ENCODE results near the gene ZNFX1. TPM values are rescaled to one million over a fixed set of nuclear protein-coding genes. Genes with fewer than 3 reads are reported as not detected.

Gene ZNFX1
- total and polyA plus RNA-seq, 9 of the 15 experiments (the other 6 are each of a cell fraction or from before 2014, with no cell fraction given) = 3.8 to 13.8 (median 10.3) TPM

DNA sequence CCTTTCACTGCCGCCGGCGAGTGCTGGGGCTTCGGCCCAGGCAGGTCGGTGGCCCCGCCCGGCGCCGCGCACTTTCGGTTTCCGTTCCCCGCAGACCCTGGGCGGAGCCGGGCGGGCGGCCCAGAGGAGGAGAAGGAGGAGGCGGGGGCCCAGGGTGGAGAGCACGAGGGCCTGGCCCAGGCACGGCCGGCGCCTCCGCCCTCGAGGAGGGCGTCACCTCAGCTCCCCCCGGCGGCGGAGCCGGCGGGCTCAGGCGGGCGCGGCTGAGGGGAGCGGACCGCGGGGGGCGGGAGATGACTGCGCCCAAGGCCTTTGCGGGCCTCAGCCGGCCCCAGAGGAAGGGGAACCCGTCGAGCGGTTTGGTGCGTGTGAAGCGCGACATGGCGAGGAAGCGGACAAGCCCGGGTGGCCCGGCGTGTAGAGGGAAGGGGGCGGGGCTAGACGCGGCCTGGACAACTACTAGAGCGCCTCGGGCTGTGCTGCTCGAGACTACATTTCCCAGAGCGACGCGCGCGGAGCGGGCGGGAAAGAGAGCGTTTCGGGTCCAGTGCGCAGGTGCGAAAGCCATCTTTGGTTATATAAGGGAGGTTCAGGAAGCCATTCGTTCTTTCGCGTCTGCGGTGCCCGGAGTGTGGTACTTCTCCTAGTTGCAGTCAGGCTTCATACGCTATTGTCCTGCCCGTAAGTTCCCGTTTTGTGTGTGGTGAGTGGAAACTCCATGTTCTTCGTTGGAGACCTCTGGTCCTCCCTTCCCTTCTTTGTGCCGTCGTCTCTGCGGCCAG lies at the start of gene ZNFX1 (continued):
- TF ChIP-seq, protein P1, sequence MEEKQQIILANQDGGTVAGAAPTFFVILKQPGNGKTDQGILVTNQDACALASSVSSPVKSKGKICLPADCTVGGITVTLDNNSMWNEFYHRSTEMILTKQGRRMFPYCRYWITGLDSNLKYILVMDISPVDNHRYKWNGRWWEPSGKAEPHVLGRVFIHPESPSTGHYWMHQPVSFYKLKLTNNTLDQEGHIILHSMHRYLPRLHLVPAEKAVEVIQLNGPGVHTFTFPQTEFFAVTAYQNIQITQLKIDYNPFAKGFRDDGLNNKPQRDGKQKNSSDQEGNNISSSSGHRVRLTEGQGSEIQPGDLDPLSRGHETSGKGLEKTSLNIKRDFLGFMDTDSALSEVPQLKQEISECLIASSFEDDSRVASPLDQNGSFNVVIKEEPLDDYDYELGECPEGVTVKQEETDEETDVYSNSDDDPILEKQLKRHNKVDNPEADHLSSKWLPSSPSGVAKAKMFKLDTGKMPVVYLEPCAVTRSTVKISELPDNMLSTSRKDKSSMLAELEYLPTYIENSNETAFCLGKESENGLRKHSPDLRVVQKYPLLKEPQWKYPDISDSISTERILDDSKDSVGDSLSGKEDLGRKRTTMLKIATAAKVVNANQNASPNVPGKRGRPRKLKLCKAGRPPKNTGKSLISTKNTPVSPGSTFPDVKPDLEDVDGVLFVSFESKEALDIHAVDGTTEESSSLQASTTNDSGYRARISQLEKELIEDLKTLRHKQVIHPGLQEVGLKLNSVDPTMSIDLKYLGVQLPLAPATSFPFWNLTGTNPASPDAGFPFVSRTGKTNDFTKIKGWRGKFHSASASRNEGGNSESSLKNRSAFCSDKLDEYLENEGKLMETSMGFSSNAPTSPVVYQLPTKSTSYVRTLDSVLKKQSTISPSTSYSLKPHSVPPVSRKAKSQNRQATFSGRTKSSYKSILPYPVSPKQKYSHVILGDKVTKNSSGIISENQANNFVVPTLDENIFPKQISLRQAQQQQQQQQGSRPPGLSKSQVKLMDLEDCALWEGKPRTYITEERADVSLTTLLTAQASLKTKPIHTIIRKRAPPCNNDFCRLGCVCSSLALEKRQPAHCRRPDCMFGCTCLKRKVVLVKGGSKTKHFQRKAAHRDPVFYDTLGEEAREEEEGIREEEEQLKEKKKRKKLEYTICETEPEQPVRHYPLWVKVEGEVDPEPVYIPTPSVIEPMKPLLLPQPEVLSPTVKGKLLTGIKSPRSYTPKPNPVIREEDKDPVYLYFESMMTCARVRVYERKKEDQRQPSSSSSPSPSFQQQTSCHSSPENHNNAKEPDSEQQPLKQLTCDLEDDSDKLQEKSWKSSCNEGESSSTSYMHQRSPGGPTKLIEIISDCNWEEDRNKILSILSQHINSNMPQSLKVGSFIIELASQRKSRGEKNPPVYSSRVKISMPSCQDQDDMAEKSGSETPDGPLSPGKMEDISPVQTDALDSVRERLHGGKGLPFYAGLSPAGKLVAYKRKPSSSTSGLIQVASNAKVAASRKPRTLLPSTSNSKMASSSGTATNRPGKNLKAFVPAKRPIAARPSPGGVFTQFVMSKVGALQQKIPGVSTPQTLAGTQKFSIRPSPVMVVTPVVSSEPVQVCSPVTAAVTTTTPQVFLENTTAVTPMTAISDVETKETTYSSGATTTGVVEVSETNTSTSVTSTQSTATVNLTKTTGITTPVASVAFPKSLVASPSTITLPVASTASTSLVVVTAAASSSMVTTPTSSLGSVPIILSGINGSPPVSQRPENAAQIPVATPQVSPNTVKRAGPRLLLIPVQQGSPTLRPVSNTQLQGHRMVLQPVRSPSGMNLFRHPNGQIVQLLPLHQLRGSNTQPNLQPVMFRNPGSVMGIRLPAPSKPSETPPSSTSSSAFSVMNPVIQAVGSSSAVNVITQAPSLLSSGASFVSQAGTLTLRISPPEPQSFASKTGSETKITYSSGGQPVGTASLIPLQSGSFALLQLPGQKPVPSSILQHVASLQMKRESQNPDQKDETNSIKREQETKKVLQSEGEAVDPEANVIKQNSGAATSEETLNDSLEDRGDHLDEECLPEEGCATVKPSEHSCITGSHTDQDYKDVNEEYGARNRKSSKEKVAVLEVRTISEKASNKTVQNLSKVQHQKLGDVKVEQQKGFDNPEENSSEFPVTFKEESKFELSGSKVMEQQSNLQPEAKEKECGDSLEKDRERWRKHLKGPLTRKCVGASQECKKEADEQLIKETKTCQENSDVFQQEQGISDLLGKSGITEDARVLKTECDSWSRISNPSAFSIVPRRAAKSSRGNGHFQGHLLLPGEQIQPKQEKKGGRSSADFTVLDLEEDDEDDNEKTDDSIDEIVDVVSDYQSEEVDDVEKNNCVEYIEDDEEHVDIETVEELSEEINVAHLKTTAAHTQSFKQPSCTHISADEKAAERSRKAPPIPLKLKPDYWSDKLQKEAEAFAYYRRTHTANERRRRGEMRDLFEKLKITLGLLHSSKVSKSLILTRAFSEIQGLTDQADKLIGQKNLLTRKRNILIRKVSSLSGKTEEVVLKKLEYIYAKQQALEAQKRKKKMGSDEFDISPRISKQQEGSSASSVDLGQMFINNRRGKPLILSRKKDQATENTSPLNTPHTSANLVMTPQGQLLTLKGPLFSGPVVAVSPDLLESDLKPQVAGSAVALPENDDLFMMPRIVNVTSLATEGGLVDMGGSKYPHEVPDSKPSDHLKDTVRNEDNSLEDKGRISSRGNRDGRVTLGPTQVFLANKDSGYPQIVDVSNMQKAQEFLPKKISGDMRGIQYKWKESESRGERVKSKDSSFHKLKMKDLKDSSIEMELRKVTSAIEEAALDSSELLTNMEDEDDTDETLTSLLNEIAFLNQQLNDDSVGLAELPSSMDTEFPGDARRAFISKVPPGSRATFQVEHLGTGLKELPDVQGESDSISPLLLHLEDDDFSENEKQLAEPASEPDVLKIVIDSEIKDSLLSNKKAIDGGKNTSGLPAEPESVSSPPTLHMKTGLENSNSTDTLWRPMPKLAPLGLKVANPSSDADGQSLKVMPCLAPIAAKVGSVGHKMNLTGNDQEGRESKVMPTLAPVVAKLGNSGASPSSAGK (IDR thresholded peaks at IDR 0.05) = peak; percentile 81
- no peak for TF ChIP-seq BCL6 (CRISPR knock-in tag; IDR thresholded peaks at IDR 0.05)
- TF ChIP-seq ZEB2 (IDR thresholded peaks at IDR 0.05) = no peak
- no peak for TF ChIP-seq MEF2A (IDR thresholded peaks at IDR 0.05; ENCODE audit: control insufficient read depth, low read depth, low read length)
- TF ChIP-seq SNIP1 (IDR thresholded peaks at IDR 0.05; ENCODE audit: low read depth) = no peak
- TF ChIP-seq NR4A1 (CRISPR knock-in tag; IDR thresholded peaks at IDR 0.05) = no peak
- peak; percentile 77 for TF ChIP-seq NR4A1 (tag; IDR thresholded peaks at IDR 0.05)
- TF ChIP-seq ZC3H8 (IDR thresholded peaks at IDR 0.05) = 0 out of 2 replicates have a peak, but pooled peaks have one; percentile 34
- TF ChIP-seq TBL1XR1 (IDR thresholded peaks at IDR 0.05; ENCODE audit: low read length in 2 of 2) = peak; percentile 57 to 70; a peak in 3 of 4 replicates
- TF ChIP-seq, protein P2, sequence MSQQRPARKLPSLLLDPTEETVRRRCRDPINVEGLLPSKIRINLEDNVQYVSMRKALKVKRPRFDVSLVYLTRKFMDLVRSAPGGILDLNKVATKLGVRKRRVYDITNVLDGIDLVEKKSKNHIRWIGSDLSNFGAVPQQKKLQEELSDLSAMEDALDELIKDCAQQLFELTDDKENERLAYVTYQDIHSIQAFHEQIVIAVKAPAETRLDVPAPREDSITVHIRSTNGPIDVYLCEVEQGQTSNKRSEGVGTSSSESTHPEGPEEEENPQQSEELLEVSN (IDR thresholded peaks at IDR 0.05; ENCODE audit: borderline replicate concordance in 1 of 2, extremely low read depth in 1 of 2, insufficient read depth in 1 of 2, insufficient read length in 1 of 2, low read depth in 1 of 2, low read length in 1 of 2, poor library complexity in 1 of 2, severe bottlenecking in 1 of 2) = peak; percentile 66 to 87
- TF ChIP-seq HDAC3 (IDR thresholded peaks at IDR 0.05; ENCODE audit: borderline replicate concordance, partially characterized antibody) = no peak
- no peak for TF ChIP-seq TCF7L2 (IDR thresholded peaks at IDR 0.05; ENCODE audit: low read depth, low read length)
- TF ChIP-seq, protein P3, sequence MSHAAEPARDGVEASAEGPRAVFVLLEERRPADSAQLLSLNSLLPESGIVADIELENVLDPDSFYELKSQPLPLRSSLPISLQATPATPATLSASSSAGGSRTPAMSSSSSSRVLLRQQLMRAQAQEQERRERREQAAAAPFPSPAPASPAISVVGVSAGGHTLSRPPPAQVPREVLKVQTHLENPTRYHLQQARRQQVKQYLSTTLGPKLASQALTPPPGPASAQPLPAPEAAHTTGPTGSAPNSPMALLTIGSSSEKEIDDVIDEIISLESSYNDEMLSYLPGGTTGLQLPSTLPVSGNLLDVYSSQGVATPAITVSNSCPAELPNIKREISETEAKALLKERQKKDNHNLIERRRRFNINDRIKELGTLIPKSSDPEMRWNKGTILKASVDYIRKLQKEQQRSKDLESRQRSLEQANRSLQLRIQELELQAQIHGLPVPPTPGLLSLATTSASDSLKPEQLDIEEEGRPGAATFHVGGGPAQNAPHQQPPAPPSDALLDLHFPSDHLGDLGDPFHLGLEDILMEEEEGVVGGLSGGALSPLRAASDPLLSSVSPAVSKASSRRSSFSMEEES (CRISPR knock-in tag; IDR thresholded peaks at IDR 0.05) = no peak
